ENCODE results near the gene CCL8. TPM values are rescaled to one million over a fixed set of nuclear protein-coding genes. Genes with fewer than 3 reads are reported as not detected.

The CCL8 gene
- total RNA-seq (not detected), polyA plus RNA-seq (not detected), total RNA-seq (not detected)

GRCh38 chr17:34319039-34319483 is at the start of gene CCL8:
CCL8 (plus strand) TSS chr17:34319435; CDS start chr17:34319502, 67 bp downstream.
- Mint-ChIP-seq H3K36me3 (no peaks in the 10 kb centered on the region), H3K4me3 (no peak within 1 kb of the TSS), H3K4me1 (peaks cover 0 to 2% (median 0%) of the 10 kb centered on the region in 7 donors), H3K27ac (no peak within 1 kb of the TSS), H3K27me3 (peaks cover 8 to 37% (median 16%) of the 10 kb centered on the region in 5 donors), H3K9me3 (peaks cover 0 to 12% (median 3%) of the 10 kb centered on the region in 11 donors)
- no peak within 1 kb of the TSS for H3K4me3 ChIP-seq (ENCODE audit: low read length)
- no peak within 1 kb of the TSS for H3K27ac ChIP-seq (ENCODE audit: low read depth, low read length)
- no peaks in the 10 kb centered on the region for H3K27me3 ChIP-seq (ENCODE audit: control insufficient read depth in 2 of 2, insufficient read depth in 2 of 2, low read length in 2 of 2)
- intact Hi-C loops (cut with micrococcal nuclease): no loop called here
- no peaks in the 10 kb centered on the region for H3K36me3 ChIP-seq (ENCODE audit: control insufficient read depth in 2 of 3, insufficient read depth in 3 of 3, low read length in 3 of 3)
- ATAC-seq (no peak), DNase-seq (no peak)
- ChIA-PET CTCF (no interaction called here), POLR2A (no interaction called here)
- no peaks in the 10 kb centered on the region for H3K9me3 ChIP-seq (ENCODE audit: control insufficient read depth in 2 of 3, low read length in 3 of 3)
- H3K4me1 ChIP-seq (ENCODE audit: control insufficient read depth in 2 of 2, insufficient read depth in 2 of 2, low read length in 2 of 2): no peaks in the 10 kb centered on the region

GRCh38 chr17:34269969-34270368 is 49.3 kb upstream of the CCL8 start, which contains the start of gene CCL7:
CCL7 (plus strand) TSS chr17:34270221; CDS start chr17:34270291, 70 bp downstream.
- Histone ChIP-seq H3K4me1 (ENCODE audit: control insufficient read depth in 2 of 2, insufficient read depth in 2 of 2, low read length in 2 of 2) (no peaks in the 10 kb centered on the region), H3K4me3 (ENCODE audit: low read length) (no peak within 1 kb of the TSS), H3K36me3 (ENCODE audit: control insufficient read depth in 2 of 3, insufficient read depth in 3 of 3, low read length in 3 of 3) (no peaks in the 10 kb centered on the region), H3K9me3 (ENCODE audit: control insufficient read depth in 2 of 3, low read length in 3 of 3) (no peaks in the 10 kb centered on the region), H3K27me3 (ENCODE audit: control insufficient read depth in 2 of 2, insufficient read depth in 2 of 2, low read length in 2 of 2) (peaks cover 0 to 6% of the 10 kb centered on the region in 2 donors), H3K27ac (ENCODE audit: low read depth, low read length) (no peak within 1 kb of the TSS)
- POLR2A ChIA-PET: no interaction called here
- Mint-ChIP-seq H3K36me3 (no peaks in the 10 kb centered on the region), H3K27ac (no peak within 1 kb of the TSS), H3K9me3 (peaks cover 0 to 1% (median 0%) of the 10 kb centered on the region in 11 donors), H3K4me3 (no peak within 1 kb of the TSS), H3K4me1 (peaks cover 0 to 2% (median 0%) of the 10 kb centered on the region in 7 donors), H3K27me3 (peaks cover 60 to 77% (median 64%) of the 10 kb centered on the region in 5 donors)
- CTCF ChIA-PET: no interaction called here
- intact Hi-C loops (cut with micrococcal nuclease): no loop called here
- ATAC-seq: no peak
- DNase-seq: no peak

GRCh38 chr17:34275881-34276280 is 43.4 kb upstream of the CCL8 start:
- POLR2A ChIA-PET: no interaction called here
- intact Hi-C loops (cut with micrococcal nuclease): no loop called here
- H3K27me3 Mint-ChIP-seq: peaks cover 54 to 67% (median 61%) of the 10 kb centered on the region in 5 donors

GRCh38 chr17:34276826-34277225 is 42.4 kb upstream of the CCL8 start:
- Histone ChIP-seq H3K36me3 (ENCODE audit: control insufficient read depth in 2 of 3, insufficient read depth in 3 of 3, low read length in 3 of 3) (no peaks in the 10 kb centered on the region), H3K4me1 (ENCODE audit: control insufficient read depth in 2 of 2, insufficient read depth in 2 of 2, low read length in 2 of 2) (no peaks in the 10 kb centered on the region), H3K4me3 (ENCODE audit: low read length) (no peak overlapping the region), H3K27ac (ENCODE audit: low read depth, low read length) (no peak overlapping the region), H3K9me3 (ENCODE audit: control insufficient read depth in 2 of 3, low read length in 3 of 3) (no peaks in the 10 kb centered on the region), H3K27me3 (ENCODE audit: control insufficient read depth in 2 of 2, insufficient read depth in 2 of 2, low read length in 2 of 2) (peaks cover 0 to 6% of the 10 kb centered on the region in 2 donors)
- H3K27me3 Mint-ChIP-seq: peaks cover 52 to 65% (median 60%) of the 10 kb centered on the region in 5 donors
- H3K9me3 Mint-ChIP-seq: peaks cover 0 to 4% (median 0%) of the 10 kb centered on the region in 11 donors
- H3K4me3 Mint-ChIP-seq: no peak overlapping the region
- ChIA-PET POLR2A (no interaction called here), CTCF (no interaction called here)
- no peak for ATAC-seq
- H3K36me3 Mint-ChIP-seq: peaks cover 0 to 3% (median 0%) of the 10 kb centered on the region in 5 donors
- DNase-seq: no peak
- H3K27ac Mint-ChIP-seq: no peak overlapping the region
- no peaks in the 10 kb centered on the region for H3K4me1 Mint-ChIP-seq
- intact Hi-C loops (cut with micrococcal nuclease): no loop called here

More at GRCh38 chr17:34275881-34276280, 43.4 kb upstream of the CCL8 start:
- Histone ChIP-seq H3K4me3 (ENCODE audit: low read length) (no peak overlapping the region), H3K9me3 (ENCODE audit: control insufficient read depth in 2 of 3, low read length in 3 of 3) (no peaks in the 10 kb centered on the region), H3K27ac (ENCODE audit: low read depth, low read length) (no peak overlapping the region), H3K36me3 (ENCODE audit: control insufficient read depth in 2 of 3, insufficient read depth in 3 of 3, low read length in 3 of 3) (no peaks in the 10 kb centered on the region), H3K27me3 (ENCODE audit: control insufficient read depth in 2 of 2, insufficient read depth in 2 of 2, low read length in 2 of 2) (peaks cover 0 to 6% of the 10 kb centered on the region in 2 donors), H3K4me1 (ENCODE audit: control insufficient read depth in 2 of 2, insufficient read depth in 2 of 2, low read length in 2 of 2) (no peaks in the 10 kb centered on the region)
- Mint-ChIP-seq H3K4me3 (no peak overlapping the region), H3K27ac (no peak overlapping the region), H3K36me3 (peaks cover 0 to 3% (median 0%) of the 10 kb centered on the region in 5 donors), H3K4me1 (peaks cover 0 to 2% (median 0%) of the 10 kb centered on the region in 7 donors), H3K9me3 (peaks cover 0 to 4% (median 0%) of the 10 kb centered on the region in 11 donors)
- ATAC-seq (no peak), DNase-seq (no peak)
- CTCF ChIA-PET: no interaction called here

- no peaks in the 10 kb centered on the region for H3K9me3 ChIP-seq (ENCODE audit: control insufficient read depth in 2 of 3, low read length in 3 of 3)
- ChIA-PET CTCF (no interaction called here), POLR2A (no interaction called here)
- no peak overlapping the region for H3K4me3 ChIP-seq (ENCODE audit: low read length)
- H3K4me1 ChIP-seq (ENCODE audit: control insufficient read depth in 2 of 2, insufficient read depth in 2 of 2, low read length in 2 of 2): no peaks in the 10 kb centered on the region
- Mint-ChIP-seq H3K4me3 (no peak overlapping the region), H3K4me1 (no peaks in the 10 kb centered on the region), H3K9me3 (peaks cover 0 to 2% (median 0%) of the 10 kb centered on the region in 11 donors), H3K36me3 (peaks cover 0 to under 1% (median 0%) of the 10 kb centered on the region in 5 donors), H3K27me3 (peaks cover 12 to 50% (median 27%) of the 10 kb centered on the region in 5 donors), H3K27ac (no peak overlapping the region)
- H3K27ac ChIP-seq (ENCODE audit: low read depth, low read length): no peak overlapping the region
- H3K36me3 ChIP-seq (ENCODE audit: control insufficient read depth in 2 of 3, insufficient read depth in 3 of 3, low read length in 3 of 3): no peaks in the 10 kb centered on the region
- intact Hi-C loops (cut with micrococcal nuclease): no loop called here
- H3K27me3 ChIP-seq (ENCODE audit: control insufficient read depth in 2 of 2, insufficient read depth in 2 of 2, low read length in 2 of 2): no peaks in the 10 kb centered on the region
- ATAC-seq (no peak), DNase-seq (no peak)
Measured at GRCh38 chr17:34283571-34283970, 35.7 kb upstream of the CCL8 start.

GRCh38 chr17:34285286-34285792 is 33.9 kb upstream of the CCL8 start, which contains the start of gene CCL11:
CCL11 (plus strand) TSS chr17:34285742; CDS start chr17:34285809, 67 bp downstream.
- no peaks in the 10 kb centered on the region for H3K9me3 ChIP-seq (ENCODE audit: control insufficient read depth in 2 of 3, low read length in 3 of 3)
- H3K36me3 Mint-ChIP-seq: no peaks in the 10 kb centered on the region
- H3K27me3 ChIP-seq (ENCODE audit: control insufficient read depth in 2 of 2, insufficient read depth in 2 of 2, low read length in 2 of 2): no peaks in the 10 kb centered on the region
- H3K9me3 Mint-ChIP-seq: peaks cover 0 to 4% (median 0%) of the 10 kb centered on the region in 11 donors
- H3K4me1 ChIP-seq (ENCODE audit: control insufficient read depth in 2 of 2, insufficient read depth in 2 of 2, low read length in 2 of 2): no peaks in the 10 kb centered on the region
- H3K27ac ChIP-seq (ENCODE audit: low read depth, low read length): no peak within 1 kb of the TSS
- peaks cover 12 to 41% (median 16%) of the 10 kb centered on the region in 5 donors for H3K27me3 Mint-ChIP-seq
- H3K4me1 Mint-ChIP-seq: no peaks in the 10 kb centered on the region
- H3K4me3 Mint-ChIP-seq: no peak within 1 kb of the TSS
- no peaks in the 10 kb centered on the region for H3K36me3 ChIP-seq (ENCODE audit: control insufficient read depth in 2 of 3, insufficient read depth in 3 of 3, low read length in 3 of 3)
- ATAC-seq: no peak
- no peak within 1 kb of the TSS for H3K4me3 ChIP-seq (ENCODE audit: low read length)
- intact Hi-C loops (cut with micrococcal nuclease): no loop called here
- no peak for DNase-seq
- CTCF ChIA-PET: no interaction called here
- POLR2A ChIA-PET: no interaction called here
- no peak within 1 kb of the TSS for H3K27ac Mint-ChIP-seq

GRCh38 chr17:34287875-34288274 is 31.4 kb upstream of the CCL8 start:
- H3K36me3 Mint-ChIP-seq: no peaks in the 10 kb centered on the region
- no peak for DNase-seq
- no peaks in the 10 kb centered on the region for H3K9me3 ChIP-seq (ENCODE audit: control insufficient read depth in 2 of 3, low read length in 3 of 3)
- H3K27me3 ChIP-seq (ENCODE audit: control insufficient read depth in 2 of 2, insufficient read depth in 2 of 2, low read length in 2 of 2): no peaks in the 10 kb centered on the region
- H3K4me3 Mint-ChIP-seq: no peak overlapping the region
- no peak overlapping the region for H3K27ac Mint-ChIP-seq
- ChIA-PET CTCF (no interaction called here), POLR2A (no interaction called here)
- H3K27me3 Mint-ChIP-seq: peaks cover 7 to 30% (median 20%) of the 10 kb centered on the region in 5 donors
- H3K4me1 ChIP-seq (ENCODE audit: control insufficient read depth in 2 of 2, insufficient read depth in 2 of 2, low read length in 2 of 2): no peaks in the 10 kb centered on the region
- no peak overlapping the region for H3K4me3 ChIP-seq (ENCODE audit: low read length)
- no peak for ATAC-seq
- intact Hi-C loops (cut with micrococcal nuclease): no loop called here
- H3K9me3 Mint-ChIP-seq: peaks cover 0 to 4% (median 0%) of the 10 kb centered on the region in 11 donors
- no peaks in the 10 kb centered on the region for H3K4me1 Mint-ChIP-seq
- no peaks in the 10 kb centered on the region for H3K36me3 ChIP-seq (ENCODE audit: control insufficient read depth in 2 of 3, insufficient read depth in 3 of 3, low read length in 3 of 3)
- H3K27ac ChIP-seq (ENCODE audit: low read depth, low read length): no peak overlapping the region

Data from naive thymus-derived CD4-positive, alpha-beta T cell (primary cell).